HAP-1 (cell line): ENCODE data around the gene APOBEC3A.
"Not testable (repeated sequence)": the region's sequence is repeated elsewhere in the genome, so short reads cannot be mapped to it uniquely, and the experiment has no call there.

Experiments
- DNase-seq, 2 experiments: peaks; one replicate each; pipeline ENCODE4 v3.0.0-alpha.2; 2016 to 2020; ENCODE audit warnings: low spot score in 2 of 2
- H3K27me3 ChIP-seq: fragments of 250-450 bp; sonication (Bioruptor Pico); 2 replicates; pipeline ENCODE4 v1.5.1; 2020; ENCODE audit warnings: low read depth, mild to moderate bottlenecking, moderate library complexity
- H3K36me3 ChIP-seq: fragments of 250-450 bp; sonication (Bioruptor Pico); replicated peaks from 2 replicates; pipeline ENCODE4 v1.5.1; 2020; ENCODE audit warnings: mild to moderate bottlenecking
- H3K4me1 ChIP-seq: fragments of 250-450 bp; sonication (Bioruptor Pico); 2 replicates; pipeline ENCODE4 v1.5.1; 2020; ENCODE audit warnings: mild to moderate bottlenecking
- H3K4me3 ChIP-seq: fragments of 250-450 bp; sonication (Bioruptor Pico); 2 replicates; pipeline ENCODE4 v1.5.1; 2020; ENCODE audit warnings: mild to moderate bottlenecking, moderate library complexity
- H3K9me3 ChIP-seq: fragments of 250-450 bp; sonication (Bioruptor Pico); 2 replicates; pipeline ENCODE4 v1.5.1; 2020; ENCODE audit warnings: mild to moderate bottlenecking, moderate library complexity
- in situ Hi-C: fragments of 300-500 bp; cut with MboI; formaldehyde crosslinking; loops from 3 replicates; pipeline ENCODE4 v1.14.3; 2020; ENCODE audit warnings: low sequenced_read_pairs, inconsistent platforms, mixed read lengths

Gene APOBEC3A

GRCh38 chr22:38987171-38987895 is 29.9 kb downstream of the APOBEC3A start:
- Histone ChIP-seq H3K4me1 (no peaks in the 10 kb centered on the region), H3K27me3 (no peaks in the 10 kb centered on the region), H3K9me3 (no peaks in the 10 kb centered on the region), H3K36me3 (no peaks in the 10 kb centered on the region), H3K4me3 (no peak overlapping the region)
- in situ Hi-C loops, result no loop called here
- DNase-seq, result no peak

GRCh38 chr22:38989466-38989865 is 32.1 kb downstream of the APOBEC3A start:
- H3K4me1 ChIP-seq, result no peaks in the 10 kb centered on the region
- no peaks in the 10 kb centered on the region for H3K9me3 ChIP-seq
- no peak overlapping the region for H3K4me3 ChIP-seq
- no peaks in the 10 kb centered on the region for H3K36me3 ChIP-seq
- no peak for DNase-seq
- in situ Hi-C loops, result no loop called here
- H3K27me3 ChIP-seq, result no peaks in the 10 kb centered on the region

GRCh38 chr22:38992871-38993371 is 35.5 kb downstream of the APOBEC3A start:
- H3K4me1 ChIP-seq, H3K4me3 ChIP-seq, in situ Hi-C loops, H3K36me3 ChIP-seq, H3K9me3 ChIP-seq: not testable (repeated sequence)
- H3K27me3 ChIP-seq, result peaks cover 12% of the 10 kb centered on the region
- DNase-seq, result peak in 1 of 2 experiments; percentile 57

- DNase-seq, result no peak
- H3K9me3 ChIP-seq, result no peaks in the 10 kb centered on the region
- H3K36me3 ChIP-seq, result no peaks in the 10 kb centered on the region
- in situ Hi-C loops, result no loop called here
- no peaks in the 10 kb centered on the region for H3K4me1 ChIP-seq
- H3K4me3 ChIP-seq, result no peak overlapping the region
- H3K27me3 ChIP-seq, result peaks cover 22% of the 10 kb centered on the region
Measured at GRCh38 chr22:38996105-38996504, 38.7 kb downstream of the APOBEC3A start.

- Histone ChIP-seq H3K36me3 (no peaks in the 10 kb centered on the region), H3K9me3 (no peaks in the 10 kb centered on the region), H3K4me1 (no peaks in the 10 kb centered on the region), H3K27me3 (peaks cover 22% of the 10 kb centered on the region), H3K4me3 (no peak overlapping the region)
- in situ Hi-C loops, result no loop called here
- no peak for DNase-seq
Measured at GRCh38 chr22:38997518-38997917, 40.1 kb downstream of the APOBEC3A start.

GRCh38 chr22:39003165-39003638 is 45.8 kb downstream of the APOBEC3A start:
- Histone ChIP-seq H3K4me3 (no peak overlapping the region), H3K27me3 (peaks cover 10% of the 10 kb centered on the region; the same call in 1 of the 2 replicates), H3K4me1 (no peaks in the 10 kb centered on the region), H3K9me3 (no peaks in the 10 kb centered on the region), H3K36me3 (no peaks in the 10 kb centered on the region)
- DNase-seq, result peak; percentile 76 to 84
- in situ Hi-C loops, result loop anchor here (5.0 to 10.0 kb wide), 2 partner anchors 114 to 128 kb away; partner anchors contain the start of gene CBX6

GRCh38 chr22:39007177-39007576 is 49.8 kb downstream of the APOBEC3A start:
- no peaks in the 10 kb centered on the region for H3K27me3 ChIP-seq
- in situ Hi-C loops, result loop anchor here (10.0 kb wide), 1 partner anchor 132 kb away; the partner anchor contains the start of gene CBX6
- DNase-seq, result no peak
- no peaks in the 10 kb centered on the region for H3K4me1 ChIP-seq
- no peaks in the 10 kb centered on the region for H3K36me3 ChIP-seq
- no peaks in the 10 kb centered on the region for H3K9me3 ChIP-seq
- no peak overlapping the region for H3K4me3 ChIP-seq

- not testable (repeated sequence) for H3K9me3 ChIP-seq, H3K27me3 ChIP-seq, H3K36me3 ChIP-seq, H3K4me3 ChIP-seq, H3K4me1 ChIP-seq, DNase-seq
- in situ Hi-C loops, result loop anchor here (10.0 kb wide), 1 partner anchor 134 kb away; the partner anchor contains the start of gene CBX6
Measured at GRCh38 chr22:39008271-39008850, 51.0 kb downstream of the APOBEC3A start.

- Histone ChIP-seq H3K4me3 (no peak overlapping the region), H3K9me3 (no peaks in the 10 kb centered on the region), H3K4me1 (peaks cover 5% of the 10 kb centered on the region), H3K36me3 (no peaks in the 10 kb centered on the region), H3K27me3 (no peaks in the 10 kb centered on the region)
- no peak for DNase-seq
- in situ Hi-C loops, result no loop called here
Measured at GRCh38 chr22:39010946-39011345, 53.5 kb downstream of the APOBEC3A start.
